Mucosa of gallbladder (tissue), 1 donor: ENCODE measurements around the gene JAZF1. TPM values are rescaled to one million over a fixed set of nuclear protein-coding genes. Genes with fewer than 3 reads are reported as not detected.
A peak's percentile ranks its signal among the peaks of the same experiment; 100 is the strongest.
"Not testable (repeated sequence)": the region's sequence is repeated elsewhere in the genome, so short reads cannot be mapped to it uniquely, and the experiment has no call there.

ENCODE experiments used
- DNase-seq: peaks from one replicate; pipeline ENCODE4 v3.0.0-alpha.2; 2020; ENCODE audit warnings: low spot score
- total RNA-seq: library from RNA; stranded (reverse); gene quantifications from one replicate; pipeline ENCODE4 v1.2.1, GENCODE V29; 2021
- donor health status: DM: no; HTN: no; CAD: no.

The JAZF1 gene
- total RNA-seq, 1 donor from 2014 or later: 28.1 TPM

DNA sequence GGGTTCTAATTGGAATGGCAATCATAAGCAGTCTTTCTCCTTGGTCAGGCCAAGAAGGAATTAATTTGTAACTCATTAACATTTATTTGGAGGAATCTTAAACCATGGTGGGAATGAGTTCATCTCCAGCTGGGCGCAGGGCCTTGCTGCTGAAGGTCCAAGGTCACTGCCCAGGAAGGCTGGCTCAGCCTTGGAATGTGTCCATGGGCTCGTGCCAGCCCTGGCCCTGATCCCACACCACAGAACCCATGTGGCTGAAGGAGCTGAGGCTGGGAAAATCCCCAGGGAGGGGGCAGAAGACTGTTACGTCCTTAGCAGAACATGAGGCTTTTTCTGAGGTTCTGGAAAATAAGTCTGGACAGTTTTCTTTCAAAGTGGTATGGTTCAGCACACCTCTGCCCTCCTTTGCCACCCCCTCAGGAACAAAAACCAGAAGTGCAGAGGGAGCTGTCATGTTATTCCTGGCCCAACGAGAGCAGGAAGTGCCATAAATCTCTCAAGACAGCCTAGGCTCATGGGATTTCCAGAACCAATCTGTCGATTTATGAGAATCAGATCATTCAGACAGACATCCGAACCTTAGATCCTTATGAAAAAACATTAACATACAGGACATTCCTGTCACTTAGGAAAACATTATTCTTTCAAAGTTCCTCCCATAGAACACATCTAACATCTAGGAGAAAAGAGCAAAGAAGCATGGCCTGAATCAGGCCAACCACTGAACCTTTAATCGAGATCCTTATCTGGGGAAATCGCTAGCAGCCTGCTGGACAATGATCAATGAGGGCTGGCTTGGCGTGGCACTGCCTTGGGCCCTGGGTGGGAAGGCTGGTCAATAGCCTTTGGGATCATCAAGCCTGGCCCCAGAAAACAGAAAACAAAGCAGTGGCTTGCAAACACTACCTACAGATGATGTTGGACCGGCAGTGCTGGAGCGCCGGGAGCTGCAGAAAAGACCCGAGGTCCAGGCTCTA is 306.3 kb downstream of the JAZF1 start:
- peak; percentile 90 for DNase-seq

DNA sequence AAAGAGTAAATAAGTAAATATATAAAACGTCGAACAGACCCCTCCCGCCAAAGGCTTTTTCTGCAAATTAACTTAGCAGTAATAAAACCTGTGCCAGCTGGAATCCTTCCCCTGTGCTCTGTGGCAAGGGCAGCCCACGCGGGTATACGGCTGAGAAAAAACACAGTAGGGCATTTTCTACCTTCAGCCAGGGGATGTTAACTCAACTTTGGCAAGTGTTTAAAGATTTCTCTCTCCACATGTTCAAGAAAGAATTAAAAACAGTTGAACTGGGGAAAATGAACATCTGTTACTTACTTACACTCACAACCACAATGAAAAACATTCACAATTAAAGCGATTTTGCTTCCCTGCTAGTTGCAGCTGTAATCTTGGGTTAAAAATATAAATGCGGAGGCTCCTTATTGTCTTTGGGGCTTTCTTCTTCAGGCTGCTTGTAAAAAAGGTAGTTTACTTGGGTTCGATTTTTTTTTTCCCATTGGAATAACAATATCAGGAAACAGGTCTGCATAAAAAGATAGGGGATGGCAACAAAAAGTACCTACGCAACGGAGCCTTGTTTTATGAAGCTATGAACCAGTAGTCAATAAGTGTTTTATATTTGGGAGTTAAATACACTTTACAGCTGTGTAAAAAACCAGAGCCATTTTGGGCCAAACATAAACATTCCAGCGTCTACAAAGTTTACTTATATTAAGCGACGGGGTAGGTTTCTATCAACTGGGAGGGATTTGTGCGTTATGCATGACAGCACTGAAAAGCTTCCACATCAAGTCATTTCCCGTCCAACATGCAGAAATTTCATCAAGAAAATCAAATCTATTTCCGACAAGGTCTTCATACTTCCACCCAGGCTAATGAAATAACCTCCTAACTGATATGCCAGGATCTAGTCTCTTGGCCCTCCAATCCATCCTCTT is 308.0 kb downstream of the JAZF1 start:
- no peak for DNase-seq

DNA sequence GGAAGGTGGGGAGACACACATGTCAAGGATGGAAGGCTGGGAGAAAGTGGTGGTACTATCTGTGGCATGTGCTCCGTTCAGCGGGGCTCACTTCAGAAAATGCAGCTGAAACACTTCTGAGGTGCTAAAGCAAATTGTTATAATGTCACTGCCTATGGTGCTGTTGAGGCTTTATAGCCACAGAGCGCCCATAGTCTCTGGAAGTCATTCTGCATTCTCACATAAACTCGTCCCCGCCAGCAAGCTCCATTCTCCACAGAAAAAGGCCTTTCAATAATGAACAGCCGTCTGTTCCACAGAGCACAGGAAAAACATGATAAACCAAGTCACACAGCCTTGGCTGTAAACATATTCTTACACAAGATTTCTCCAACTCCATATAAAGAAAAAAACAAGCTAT is 308.7 kb downstream of the JAZF1 start:
- no peak for DNase-seq

DNA sequence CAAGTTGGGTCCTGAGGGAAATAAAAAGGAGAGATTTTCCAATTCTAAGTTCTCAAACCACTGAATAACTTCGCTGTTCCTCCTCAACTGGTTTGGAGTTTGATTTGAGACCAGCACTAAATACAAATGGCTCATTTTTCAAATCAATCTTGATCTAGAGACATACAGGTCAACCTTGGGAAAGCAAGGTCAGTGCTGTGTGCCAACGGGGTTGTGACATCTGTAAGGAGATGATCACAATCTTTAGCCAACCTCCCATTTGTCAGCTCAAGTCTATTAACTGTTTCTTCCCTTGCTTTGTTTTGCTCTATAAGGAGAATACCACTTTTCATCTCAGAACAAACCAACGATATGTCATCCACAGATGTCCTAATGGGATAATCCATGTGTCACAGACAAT is 309.5 kb downstream of the JAZF1 start:
- no peak for DNase-seq

DNA sequence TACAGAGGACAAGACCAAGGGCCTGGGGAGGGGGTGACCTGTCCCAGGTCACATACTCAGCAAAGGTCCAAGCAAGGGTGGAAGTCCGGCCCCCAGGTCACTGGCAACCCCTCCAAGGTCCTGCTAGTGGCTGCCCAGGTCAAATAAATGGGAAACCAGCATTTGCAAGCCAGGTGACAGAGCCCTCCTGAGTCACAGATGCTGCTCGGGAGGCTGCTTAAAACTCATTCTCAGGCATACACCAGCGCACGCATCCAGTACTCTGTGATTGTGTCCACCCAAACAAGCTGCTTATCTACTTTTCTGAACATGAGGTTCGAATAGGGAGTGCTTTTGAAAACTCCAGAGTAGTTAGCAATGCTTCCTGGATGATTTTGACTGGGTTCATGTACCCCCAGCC is 310.0 kb downstream of the JAZF1 start:
- DNase-seq: no peak

DNA sequence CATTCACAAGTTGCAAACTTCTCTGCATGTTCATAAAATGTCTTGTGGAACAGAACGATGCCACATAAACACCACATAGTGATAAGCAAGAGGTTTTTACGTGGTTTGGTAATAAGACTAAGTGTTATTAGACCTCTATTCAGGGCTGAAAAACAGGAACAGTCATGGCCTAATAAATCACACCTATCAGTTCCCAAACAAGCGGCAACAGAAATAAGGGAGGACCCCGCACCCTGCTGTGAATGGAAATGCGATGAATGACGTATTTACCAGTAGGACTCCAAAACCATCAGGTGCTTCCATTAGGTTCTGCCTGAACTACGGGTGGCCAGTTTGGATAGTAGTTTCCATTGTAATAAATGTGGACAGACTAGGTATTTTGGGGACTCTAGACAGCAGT is 311.5 kb downstream of the JAZF1 start:
- no peak for DNase-seq

DNA sequence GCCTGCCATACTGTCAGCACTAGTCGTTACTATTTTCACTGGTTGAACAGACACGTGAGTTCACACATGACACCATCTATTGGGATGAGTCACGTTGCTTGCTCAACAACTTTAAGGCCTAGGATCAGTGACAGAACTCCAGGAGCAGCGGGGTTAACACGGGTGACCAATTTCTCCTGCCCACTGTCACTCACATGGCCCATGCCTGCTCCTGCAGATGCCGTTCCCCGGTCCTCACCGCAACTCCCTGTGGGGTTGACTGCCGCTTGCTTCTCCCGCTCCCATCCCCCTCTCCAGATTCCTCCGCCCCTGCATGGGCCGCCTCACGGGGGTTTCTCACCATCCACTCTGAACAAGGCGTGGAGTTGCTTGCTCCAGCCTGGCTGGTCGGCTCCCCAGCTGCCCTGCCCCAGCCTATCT is 312.5 kb downstream of the JAZF1 start:
- no peak for DNase-seq

DNA sequence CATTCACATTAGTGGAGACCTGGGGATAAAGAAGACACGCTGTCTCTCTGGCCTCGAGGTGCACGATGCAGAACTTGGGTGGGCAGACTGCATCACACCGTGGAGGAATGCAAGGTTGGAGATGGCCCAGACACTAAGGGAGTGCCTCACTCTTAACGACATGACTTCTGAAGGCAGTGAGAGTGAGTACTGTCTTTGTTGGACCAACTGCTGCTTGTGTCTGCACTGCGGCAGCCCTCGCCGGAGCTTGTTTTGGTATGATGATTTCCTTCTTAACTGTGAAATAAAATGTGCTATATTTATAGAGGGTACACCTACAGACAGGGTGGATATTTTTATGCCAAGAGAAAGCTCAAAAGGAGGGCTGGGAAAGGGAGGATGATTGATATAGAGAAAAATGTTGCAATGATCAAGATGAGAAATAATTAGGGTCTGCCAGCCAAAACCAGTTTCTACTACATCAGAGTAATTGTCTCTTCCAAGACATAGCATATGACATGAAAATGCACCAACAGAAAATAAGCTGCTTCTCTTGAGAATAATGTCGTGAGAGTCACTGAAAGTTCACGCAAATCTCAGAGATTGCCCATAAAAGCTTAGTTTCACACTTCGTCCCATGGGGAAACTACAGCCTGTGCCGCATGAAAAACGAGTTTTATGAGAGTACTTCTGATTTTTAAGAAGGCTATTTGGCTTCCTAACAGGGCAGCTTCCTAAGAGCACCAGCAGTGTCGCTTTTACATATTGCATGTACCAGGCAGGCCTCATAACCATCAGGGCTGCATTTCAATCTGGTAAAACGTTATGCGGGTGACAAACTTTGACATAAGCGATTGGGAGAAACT is 313.5 kb downstream of the JAZF1 start:
- DNase-seq: no peak

DNA sequence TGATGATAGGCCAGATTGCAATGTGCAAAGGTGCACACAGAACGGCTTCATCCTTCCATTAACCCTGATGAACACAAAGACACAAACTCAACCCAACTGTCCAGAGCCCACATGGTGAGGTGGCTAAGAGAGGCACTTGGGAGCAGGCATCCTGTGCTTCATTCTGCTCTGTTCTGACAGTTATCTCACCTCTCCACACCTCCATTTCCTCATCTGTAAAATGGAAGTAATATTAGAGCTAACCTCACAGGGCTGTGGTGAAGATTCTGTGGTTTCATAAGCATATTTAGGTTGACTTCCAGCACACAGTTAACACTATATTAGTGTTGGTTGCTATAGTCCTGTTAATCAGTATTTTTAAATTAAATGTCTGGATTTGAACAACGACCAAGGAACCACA is 314.3 kb downstream of the JAZF1 start:
- no peak for DNase-seq

DNA sequence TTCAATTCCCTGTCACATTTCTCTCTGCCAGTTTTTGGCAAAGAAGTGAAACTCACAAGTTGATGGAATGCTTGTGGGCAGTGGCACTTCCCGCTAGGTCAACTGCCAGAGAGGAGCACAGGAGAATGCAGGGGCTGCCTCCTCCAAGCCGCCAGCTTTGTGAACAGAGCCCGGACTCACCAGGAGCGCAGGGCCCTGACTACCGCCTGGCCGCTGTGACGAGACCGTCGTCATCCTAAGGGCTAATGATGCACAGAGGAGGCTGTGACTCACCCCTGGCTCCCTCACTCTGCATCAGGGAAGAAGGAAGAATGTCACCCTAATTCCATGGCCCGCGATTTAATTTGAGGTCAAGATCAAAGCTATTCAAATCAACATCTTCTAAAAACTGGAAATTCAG is 316.7 kb downstream of the JAZF1 start:
- no peak for DNase-seq

DNA sequence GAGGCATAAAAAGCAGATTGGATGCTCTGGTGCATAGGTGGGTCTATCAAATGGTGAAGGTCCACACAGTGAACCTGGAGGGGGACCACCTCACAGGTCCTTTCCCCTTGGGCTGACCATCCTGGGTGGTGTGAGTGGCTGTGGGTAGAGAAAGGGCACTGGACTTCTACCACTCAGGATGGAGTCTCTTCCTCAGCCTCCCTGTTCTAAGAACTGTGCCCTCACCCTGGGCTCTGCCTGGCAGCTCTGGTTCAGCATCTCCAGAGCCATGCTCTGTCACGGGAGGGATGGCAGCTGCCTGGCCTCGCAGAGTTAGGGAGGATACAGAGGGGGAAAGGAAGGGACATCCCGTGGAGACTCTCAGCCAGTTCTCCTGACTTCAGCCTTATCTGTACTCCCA is 318.8 kb downstream of the JAZF1 start:
- DNase-seq: no peak

DNA sequence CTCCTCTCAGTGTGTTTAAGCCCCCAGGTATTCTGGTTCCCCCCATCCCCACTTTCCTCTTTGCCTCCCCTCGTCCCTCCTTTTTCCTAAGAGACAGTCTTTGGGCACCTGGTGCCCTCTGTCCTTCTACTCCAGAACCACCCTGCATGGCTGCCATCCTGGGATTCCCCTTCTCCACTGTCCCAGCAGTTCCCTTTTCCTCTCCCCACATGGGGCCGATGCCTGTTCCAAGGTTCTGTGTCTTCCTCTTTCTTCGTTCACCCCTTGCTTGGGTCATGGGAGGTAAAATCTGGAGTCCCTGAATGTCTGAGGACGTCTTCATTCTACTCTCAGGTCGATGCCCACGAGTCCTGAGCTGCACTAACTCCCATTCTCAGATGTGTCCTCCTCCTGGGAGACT is 319.8 kb downstream of the JAZF1 start:
- no peak for DNase-seq

DNA sequence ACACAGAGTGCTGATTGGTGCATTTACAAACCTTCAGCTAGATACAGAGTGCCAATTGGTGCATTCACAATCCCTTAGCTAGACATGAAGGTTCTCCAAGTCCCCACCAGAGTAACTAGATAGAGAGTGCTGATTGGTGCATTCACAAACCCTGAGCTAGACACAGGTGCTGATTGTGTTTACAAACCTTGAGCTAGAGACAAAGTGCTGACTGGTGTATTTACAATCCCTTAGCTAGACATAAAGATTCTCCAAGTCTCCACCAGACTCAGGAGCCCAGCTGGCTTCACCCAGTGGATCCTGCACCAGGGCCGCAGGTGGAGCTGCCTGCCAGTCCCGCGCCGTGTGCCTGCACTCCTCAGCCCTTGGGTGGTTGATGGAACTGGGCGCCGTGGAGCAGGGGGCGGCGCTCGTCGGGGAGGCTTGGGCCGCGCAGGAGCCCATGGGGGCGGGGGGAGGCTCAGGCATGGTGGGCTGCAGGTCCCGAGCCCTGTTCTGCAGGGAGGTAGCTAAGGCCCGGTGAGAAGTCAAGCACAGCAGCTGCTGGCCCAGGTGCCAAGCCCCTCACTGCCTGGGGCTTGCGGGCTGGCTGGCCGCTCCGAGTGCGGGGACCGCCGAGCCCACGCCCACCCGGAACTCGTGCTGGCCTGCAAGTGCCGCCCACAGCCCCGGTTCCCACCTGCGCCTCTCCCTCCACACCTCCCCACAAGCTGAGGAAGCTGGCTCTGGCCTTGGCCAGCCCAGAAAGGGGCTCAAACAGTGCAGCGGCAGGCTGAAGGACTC is 323.7 kb downstream of the JAZF1 start:
- DNase-seq: not testable (repeated sequence)

DNA sequence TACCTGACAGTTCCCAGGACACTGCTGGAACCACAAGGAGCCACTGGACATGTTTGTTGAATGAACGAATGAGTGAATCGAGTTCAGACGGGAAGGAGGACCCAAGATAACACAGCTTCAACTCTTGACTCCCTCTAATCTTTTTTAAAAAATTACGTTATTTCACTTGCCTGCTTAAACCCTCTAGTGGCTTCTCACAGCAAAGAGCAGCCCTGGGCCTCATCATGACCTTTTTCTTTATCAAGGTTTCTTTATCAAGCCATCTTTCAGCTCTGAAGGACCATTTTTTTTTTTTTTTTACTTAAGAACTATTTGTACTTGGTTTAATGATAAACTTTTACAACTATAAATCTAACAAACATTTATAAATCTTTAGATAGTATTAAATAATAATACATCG is 330.1 kb downstream of the JAZF1 start:
- DNase-seq: no peak

DNA sequence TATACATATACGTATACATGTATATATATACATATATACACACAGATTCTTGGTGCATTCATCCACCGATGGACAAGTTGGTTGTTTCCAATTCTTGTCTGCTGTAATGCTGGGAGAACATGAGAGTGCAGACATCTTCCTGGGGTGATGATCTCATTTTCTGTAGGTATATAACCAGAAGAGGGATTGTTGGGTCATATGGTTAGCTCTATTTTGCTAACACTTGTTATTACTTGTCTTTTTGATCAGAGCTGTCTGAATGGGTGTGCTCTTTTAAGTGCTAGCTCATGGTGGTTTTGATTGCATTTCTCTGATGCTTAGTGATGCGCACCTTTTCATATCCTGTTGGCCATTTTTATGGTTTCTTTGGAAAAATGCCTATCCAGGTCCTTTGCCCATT is 334.2 kb downstream of the JAZF1 start:
- no peak for DNase-seq

DNA sequence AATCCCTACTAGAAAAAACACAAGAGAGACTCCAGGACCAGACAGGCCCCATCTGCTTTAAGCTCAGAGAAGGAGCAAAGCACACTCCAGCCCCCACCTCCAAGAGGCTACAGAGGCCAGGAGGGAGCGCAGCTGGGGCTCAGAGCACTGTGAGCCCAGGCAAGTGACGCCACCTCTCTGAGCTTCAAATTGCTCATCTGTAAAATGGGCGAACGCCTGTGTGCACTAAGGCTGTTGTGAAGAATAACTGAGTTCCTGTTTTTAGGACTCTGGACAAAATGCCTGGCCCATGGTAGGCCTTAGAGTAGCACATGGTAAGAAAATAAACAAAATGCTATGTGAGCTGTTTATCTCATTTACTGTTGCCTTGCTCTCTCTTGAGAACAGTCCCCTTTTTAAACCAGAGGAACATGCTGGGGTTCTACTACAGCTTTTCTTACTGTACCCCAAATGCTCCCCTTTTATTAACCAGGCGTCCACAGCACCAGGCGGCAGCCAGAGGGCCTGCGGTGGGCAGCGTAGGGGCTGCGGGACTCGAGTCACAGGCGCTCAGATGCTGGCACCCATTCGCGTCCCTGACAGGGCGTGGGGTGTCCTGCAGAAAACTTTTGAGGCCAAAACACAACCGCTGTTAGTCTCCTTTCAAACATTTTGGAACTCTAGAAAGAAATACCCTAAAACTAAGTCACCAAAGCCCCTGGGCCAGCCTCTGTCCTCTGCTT is 336.9 kb downstream of the JAZF1 start:
- no peak for DNase-seq

DNA sequence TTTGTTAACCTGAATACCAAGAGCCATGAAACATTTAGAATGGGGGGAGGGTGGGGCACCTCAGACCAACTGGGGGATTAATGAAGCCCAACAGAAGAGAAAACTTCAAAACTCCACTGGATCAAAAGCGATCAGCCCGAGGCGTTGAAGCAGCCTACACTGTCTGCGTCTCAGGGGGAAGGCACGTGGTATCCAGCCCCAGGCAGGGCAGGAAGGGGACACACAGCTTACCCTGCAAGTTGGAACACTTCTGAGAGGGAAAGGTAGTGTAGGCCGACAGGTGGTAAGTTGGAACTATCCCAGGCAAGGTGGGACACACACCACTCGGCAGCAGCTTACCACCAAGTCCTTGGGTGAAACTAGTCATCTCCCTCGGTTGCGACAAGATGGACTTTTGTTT is 337.7 kb downstream of the JAZF1 start:
- DNase-seq: no peak

DNA sequence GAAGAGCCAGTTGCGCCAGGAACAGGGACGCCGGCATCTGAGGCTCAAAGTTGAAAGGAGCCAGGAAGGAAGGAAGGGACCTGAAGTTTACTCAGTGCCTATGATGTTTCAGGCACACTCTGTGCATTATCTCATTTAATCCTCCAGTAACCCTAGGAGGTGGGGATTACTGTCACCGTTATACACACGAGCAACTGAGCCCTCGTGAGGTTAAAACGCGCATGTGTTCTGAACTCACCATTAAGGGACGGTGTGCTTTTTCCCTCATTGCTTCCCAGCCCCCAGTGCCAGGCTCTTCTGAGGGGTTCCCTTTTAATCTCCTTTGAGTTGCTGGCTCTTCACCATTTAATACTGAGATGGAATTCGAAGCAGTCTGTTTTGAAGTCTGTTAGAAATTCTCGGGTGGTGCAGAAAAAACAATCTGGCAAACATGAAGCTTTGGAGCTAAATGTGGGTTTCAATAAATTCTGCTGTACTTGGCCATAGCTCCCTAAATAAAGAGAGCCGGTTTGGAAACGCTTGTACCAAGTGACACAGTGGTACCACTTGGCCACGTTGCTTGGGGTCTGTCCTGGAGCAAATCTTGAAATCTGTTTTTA is 338.4 kb downstream of the JAZF1 start:
- no peak for DNase-seq

DNA sequence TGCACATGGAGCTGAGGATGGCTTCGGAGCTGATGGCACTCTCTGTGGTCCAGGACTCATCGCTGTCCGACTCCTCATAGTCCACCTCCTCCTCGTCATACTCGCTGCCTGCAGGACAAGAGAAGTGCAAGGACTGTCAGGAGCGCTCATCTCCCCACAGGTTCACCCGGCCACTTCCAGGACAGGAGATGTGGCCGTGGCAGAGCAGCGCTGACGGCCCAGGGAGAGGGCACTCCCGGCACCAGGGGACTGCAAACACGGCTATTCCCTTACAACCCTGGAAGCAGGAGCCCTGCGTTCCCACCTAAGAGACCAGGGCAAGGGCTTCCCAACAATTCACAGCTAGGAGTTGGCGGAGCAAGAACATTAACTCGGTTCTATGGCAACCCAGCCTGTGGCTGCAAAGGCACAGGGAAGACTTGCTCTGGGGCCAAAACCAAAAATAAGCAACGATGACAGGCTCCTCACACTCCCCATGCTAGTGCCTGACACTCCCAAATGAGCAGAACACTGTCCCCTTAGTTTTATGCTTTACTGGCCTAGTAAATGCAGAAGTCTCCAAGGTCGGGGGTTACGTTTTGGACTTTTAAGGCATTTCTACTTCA is 339.7 kb downstream of the JAZF1 start:
- no peak for DNase-seq
